Amniotic epithelial cell (primary cell): ENCODE data around the gene RAPGEF3.

Experiments
- DNase-seq: peaks from one replicate; pipeline ENCODE4 v3.0.0-alpha.2; 2010; ENCODE audit warnings: low read depth

The RAPGEF3 gene

DNA sequence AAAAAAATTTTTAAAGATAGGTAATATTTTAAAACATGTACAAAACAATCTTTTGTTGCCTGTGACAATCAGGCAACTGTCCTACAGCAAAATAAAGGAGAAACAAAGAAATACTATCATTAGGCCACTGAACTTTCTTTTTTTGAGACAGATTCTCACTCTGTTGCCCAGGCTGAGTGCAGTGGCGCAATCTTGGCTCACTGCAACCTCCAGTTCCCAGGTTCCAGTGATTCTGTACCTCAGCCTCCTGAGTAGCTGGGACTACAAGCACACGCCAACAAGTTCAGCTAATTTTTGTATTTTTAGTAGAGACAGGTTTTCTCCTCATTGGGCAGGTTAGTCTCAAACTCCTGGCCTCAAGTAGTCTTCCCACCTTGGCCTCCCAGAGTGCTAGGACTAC lies 69.5 kb downstream of the RAPGEF3 start:
- DNase-seq: no peak

DNA sequence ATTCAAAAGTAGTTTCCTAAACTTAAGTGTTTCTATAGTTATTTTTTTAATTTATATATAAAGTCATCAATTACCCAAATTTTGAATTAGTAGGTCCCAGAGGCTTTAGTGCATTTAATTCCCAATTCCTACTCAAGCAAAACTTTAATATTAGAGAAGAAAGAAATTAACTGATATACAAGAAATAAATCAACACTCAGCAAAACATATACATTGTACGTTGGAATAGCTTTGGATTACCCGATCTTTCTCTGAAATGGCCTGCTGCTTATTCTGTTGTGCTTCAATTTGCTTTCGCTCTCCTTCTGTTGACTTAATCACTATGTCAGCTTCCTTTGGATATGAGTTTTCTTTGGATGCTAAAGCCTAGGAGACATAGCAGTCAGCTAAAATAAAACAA lies 71.0 kb downstream of the RAPGEF3 start:
- DNase-seq: no peak

DNA sequence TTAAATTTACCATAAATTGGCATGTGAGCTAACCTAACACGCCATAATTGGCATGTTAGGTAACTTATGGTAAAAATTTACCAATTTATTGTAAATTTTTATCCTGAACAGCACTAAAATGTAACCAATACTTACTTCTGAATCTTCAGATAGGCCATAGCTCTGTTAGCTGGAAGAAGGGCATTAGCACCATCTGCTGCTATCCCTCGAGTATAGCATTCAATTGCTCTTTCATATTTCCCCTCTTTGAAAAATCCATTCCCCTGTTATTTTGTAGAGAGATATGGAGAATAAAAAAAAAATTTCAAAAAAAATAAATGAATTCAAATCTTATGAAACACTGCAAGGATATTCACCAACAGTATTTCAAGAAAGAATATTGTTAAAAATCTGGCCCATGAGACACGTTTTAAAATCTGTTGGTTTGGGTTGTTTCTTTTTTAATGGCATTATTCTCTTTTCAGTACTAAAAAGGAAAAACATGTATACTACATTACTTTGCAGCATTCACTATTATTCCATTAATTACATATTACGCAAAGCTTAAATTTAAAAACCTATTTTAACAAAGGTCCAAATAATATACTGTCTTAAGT lies 71.9 kb downstream of the RAPGEF3 start:
- DNase-seq: peak; percentile 55
